PC-9 (cell line): Measurements from ENCODE around the gene LPIN2. TPM values are rescaled to one million over a fixed set of nuclear protein-coding genes. Genes with fewer than 3 reads are reported as not detected.

ENCODE experiments used
- BruUV-seq: library from RNA; stranded (reverse); fragments of 400-500 nt; replicated peaks from 2 replicates; lab custom pipeline; 2021; lab: Mats Ljungman, UMichigan
- CTCF ChIA-PET: fragments of 300-600 bp; sonication (Branson Sonifier 250); formaldehyde crosslinking; loops from one replicate; lab custom pipeline; 2022; ENCODE audit warnings: antibody characterized with exemption; lab: Charles Lee
- POLR2A ChIA-PET: fragments of 300-600 bp; sonication (Branson Sonifier 250); formaldehyde crosslinking; loops from one replicate; lab custom pipeline; 2022; ENCODE audit warnings: antibody characterized with exemption; ENCODE audit not compliant: unreplicated experiment; lab: Charles Lee
- DNase-seq, 2 experiments: peaks; one replicate each; pipeline versions ENCODE4 v3.0.0 to v3.0.0-alpha.2; 2015 to 2022; ENCODE audit warnings: mixed read lengths in 1 of 2
- H2AFZ ChIP-seq: fragments of 200-600 bp; sonication (generic); 2 replicates; pipeline ENCODE4 v1.8.1; 2017; ENCODE audit warnings: antibody characterized with exemption
- H3F3A ChIP-seq: fragments of 200-600 bp; sonication (generic); 2 replicates; pipeline ENCODE4 v1.8.1; 2017; ENCODE audit warnings: antibody characterized with exemption, mild to moderate bottlenecking, low read depth; ENCODE audit not compliant: insufficient read depth
- H3K27ac ChIP-seq: fragments of 200-600 bp; sonication (generic); 2 replicates; pipeline ENCODE4 v1.6.1; 2016; ENCODE audit warnings: mixed run types
- H3K27me3 ChIP-seq: fragments of 200-600 bp; sonication (generic); 2 replicates; pipeline ENCODE4 v1.6.1; 2016; ENCODE audit warnings: low read depth, mixed run types; ENCODE audit not compliant: insufficient read depth
- H3K36me3 ChIP-seq: fragments of 200-600 bp; sonication (generic); 2 replicates; pipeline ENCODE4 v1.6.1; 2016; ENCODE audit warnings: low read depth, mixed run types
- H3K4me1 ChIP-seq: fragments of 200-600 bp; sonication (generic); replicated peaks from 2 replicates; pipeline ENCODE4 v1.6.1; 2016; ENCODE audit warnings: mixed run types; ENCODE audit not compliant: insufficient read depth
- H3K4me2 ChIP-seq: fragments of 200-600 bp; sonication (generic); 2 replicates; pipeline ENCODE4 v1.6.1; 2017; ENCODE audit warnings: mixed run types
- H3K4me3 ChIP-seq: fragments of 200-600 bp; sonication (generic); 2 replicates; pipeline ENCODE4 v1.6.1; 2016; ENCODE audit warnings: mixed run types
- H3K79me2 ChIP-seq: fragments of 200-600 bp; sonication (generic); 2 replicates; pipeline ENCODE4 v1.6.1; 2017; ENCODE audit warnings: low read depth, mixed run types
- H3K9me2 ChIP-seq: fragments of 200-600 bp; sonication (generic); 2 replicates; pipeline ENCODE4 v1.8.1; 2017; ENCODE audit warnings: mild to moderate bottlenecking; ENCODE audit not compliant: insufficient read depth
- H3K9me3 ChIP-seq: fragments of 200-600 bp; sonication (generic); 2 replicates; pipeline ENCODE4 v1.8.1; 2016; ENCODE audit warnings: low read depth; ENCODE audit not compliant: insufficient read depth
- H4K20me1 ChIP-seq: fragments of 200-600 bp; sonication (generic); 2 replicates; pipeline ENCODE4 v1.8.1; 2017; ENCODE audit not compliant: insufficient read depth
- CTCF ChIP-seq: fragments of 200-600 bp; sonication (generic); conservative IDR thresholded peaks from 2 replicates; pipeline ENCODE4 v1.6.1; 2017; ENCODE audit warnings: mixed run types, antibody characterized with exemption, mild to moderate bottlenecking, moderate library complexity
- EZH2 ChIP-seq: fragments of 200-600 bp; sonication (generic); IDR thresholded peaks from 2 replicates; pipeline ENCODE4 v1.8.0; 2017; ENCODE audit warnings: antibody characterized with exemption, low read depth
- intact Hi-C: fragments of 100-400 bp; cut with micrococcal nuclease; formaldehyde crosslinking; loops from one replicate; pipeline ENCODE4 v1.10.0; 2022; ENCODE audit not compliant: unreplicated experiment
- total RNA-seq: library from RNA; stranded (reverse); gene quantifications from 2 replicates; pipeline ENCODE4 v1.2.3, GENCODE V29; 2021

LPIN2 gene
- total RNA-seq, 1 experiment from 2014 or later = 15.0 TPM

- H3K4me1 ChIP-seq = no peaks in the 10 kb centered on the region; the same call in 1 of the 2 replicates
- no peak for TF ChIP-seq EZH2
- no peak for TF ChIP-seq CTCF
Observed at GRCh38 chr18:2997429-2997828, 15.5 kb downstream of the LPIN2 start.

GRCh38 chr18:2994603-2995432 is 18.1 kb downstream of the LPIN2 start:
- intact Hi-C loops = no loop called here
- no peak for DNase-seq
- Histone ChIP-seq H2AFZ (no peak overlapping the region), H3K9me3 (no peaks in the 10 kb centered on the region), H3K27ac (peak overlapping the region; percentile 2; the same call in 1 of the 2 replicates), H3K36me3 (0 out of 2 replicates have a peak, but pooled peaks cover 9% of the 10 kb centered on the region), H3K9me2 (no peaks in the 10 kb centered on the region), H3K27me3 (no peaks in the 10 kb centered on the region), H3K4me3 (no peak overlapping the region), H4K20me1 (no peaks in the 10 kb centered on the region), H3K4me1 (no peaks in the 10 kb centered on the region; the same call in 1 of the 2 replicates), H3K4me2 (no peak overlapping the region), H3K79me2 (peaks cover 24% of the 10 kb centered on the region; the same call in 1 of the 2 replicates), H3F3A (no peaks in the 10 kb centered on the region)
- POLR2A ChIA-PET = no interaction called here
- TF ChIP-seq CTCF (peak; percentile 43), EZH2 (no peak)
- BruUV-seq = no TSS peak
- CTCF ChIA-PET = interaction anchor here (1.1 kb wide), 1 partner anchor 10 kb away, joined by 3 read pairs; no protein-coding TSS in a partner anchor

More at GRCh38 chr18:2997429-2997828, 15.5 kb downstream of the LPIN2 start:
- H3K27ac ChIP-seq = no peak overlapping the region
- POLR2A ChIA-PET = no interaction called here
- no peaks in the 10 kb centered on the region; the same call in 1 of the 2 replicates for H3K9me3 ChIP-seq
- BruUV-seq = no TSS peak
- no peaks in the 10 kb centered on the region for H3K9me2 ChIP-seq
- H3K36me3 ChIP-seq = 0 out of 2 replicates have a peak, but pooled peaks cover 5% of the 10 kb centered on the region
- H4K20me1 ChIP-seq = no peaks in the 10 kb centered on the region
- no peak for DNase-seq
- CTCF ChIA-PET = interaction anchor here (0.5 to 0.6 kb wide), 2 partner anchors 46 to 290 kb away, joined by 3 to 4 read pairs; no protein-coding TSS in a partner anchor
- intact Hi-C loops = no loop called here
- 0 out of 2 replicates have a peak, but pooled peaks cover 2% of the 10 kb centered on the region for H3F3A ChIP-seq
- no peak overlapping the region for H2AFZ ChIP-seq
- H3K4me2 ChIP-seq = no peak overlapping the region
- H3K79me2 ChIP-seq = peaks cover 37% of the 10 kb centered on the region
- H3K27me3 ChIP-seq = no peaks in the 10 kb centered on the region
- H3K4me3 ChIP-seq = no peak overlapping the region

GRCh38 chr18:2994020-2994589 is 18.8 kb downstream of the LPIN2 start:
- H4K20me1 ChIP-seq = no peaks in the 10 kb centered on the region
- intact Hi-C loops = no loop called here
- H3K27ac ChIP-seq = no peak overlapping the region
- TF ChIP-seq EZH2 (no peak), CTCF (no peak)
- 0 out of 2 replicates have a peak, but pooled peaks cover 9% of the 10 kb centered on the region for H3K36me3 ChIP-seq
- H3K4me1 ChIP-seq = peaks cover 2% of the 10 kb centered on the region; the same call in 1 of the 2 replicates
- ChIA-PET POLR2A (no interaction called here), CTCF (interaction anchor here (0.5 to 1.1 kb wide), 2 partner anchors 9 to 13 kb away, joined by 3 read pairs; no protein-coding TSS in a partner anchor)
- no peaks in the 10 kb centered on the region for H3K27me3 ChIP-seq
- no peaks in the 10 kb centered on the region for H3K9me3 ChIP-seq
- H3F3A ChIP-seq = no peaks in the 10 kb centered on the region
- DNase-seq = no peak
- no peak overlapping the region for H2AFZ ChIP-seq
- H3K4me2 ChIP-seq = no peak overlapping the region
- BruUV-seq = no TSS peak
- H3K4me3 ChIP-seq = no peak overlapping the region
- no peaks in the 10 kb centered on the region for H3K9me2 ChIP-seq
- H3K79me2 ChIP-seq = peaks cover 21% of the 10 kb centered on the region; the same call in 1 of the 2 replicates
